ENCODE results near the gene CPED1. TPM values are rescaled to one million over a fixed set of nuclear protein-coding genes. Genes with fewer than 3 reads are reported as not detected.
"Not testable (repeated sequence)": the region's sequence is repeated elsewhere in the genome, so short reads cannot be mapped to it uniquely, and the experiment has no call there.

The CPED1 gene
- total RNA-seq, 2 donors from 2014 or later: 4.0 to 15.9 TPM

DNA sequence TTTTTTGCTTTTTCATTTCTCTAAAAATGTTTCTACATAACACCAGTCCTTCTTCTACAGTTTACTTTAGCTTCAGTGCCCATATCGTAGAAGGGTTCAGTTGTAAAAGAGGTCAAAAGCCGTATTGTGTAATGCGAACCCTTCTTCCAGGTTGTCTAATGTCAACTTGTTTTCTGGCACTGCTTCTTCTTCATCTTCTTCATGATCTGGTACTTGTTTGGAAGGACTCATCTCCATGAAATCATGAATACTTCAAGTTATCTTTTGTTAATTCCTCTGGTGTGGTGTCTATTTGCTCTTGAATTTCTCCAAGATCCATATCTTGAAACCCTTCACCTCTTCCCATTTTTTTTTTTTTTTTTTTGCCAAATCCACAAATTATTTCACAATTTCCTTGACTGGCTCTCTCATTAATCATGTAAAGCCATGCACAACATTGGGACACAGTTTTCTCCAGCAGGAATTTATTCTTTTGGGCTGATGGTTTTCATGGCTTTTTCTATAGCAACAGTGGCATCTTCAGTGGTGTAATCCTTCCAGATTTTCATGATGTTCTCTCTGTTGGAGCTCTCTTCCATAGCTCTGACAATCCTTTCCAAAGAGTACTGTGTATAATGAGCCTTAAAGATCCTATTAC, 85.1 kb downstream of the CPED1 start:
- DNase-seq: no peak
- no peaks in the 10 kb centered on the region for H3K36me3 ChIP-seq
- TF ChIP-seq, protein P1, sequence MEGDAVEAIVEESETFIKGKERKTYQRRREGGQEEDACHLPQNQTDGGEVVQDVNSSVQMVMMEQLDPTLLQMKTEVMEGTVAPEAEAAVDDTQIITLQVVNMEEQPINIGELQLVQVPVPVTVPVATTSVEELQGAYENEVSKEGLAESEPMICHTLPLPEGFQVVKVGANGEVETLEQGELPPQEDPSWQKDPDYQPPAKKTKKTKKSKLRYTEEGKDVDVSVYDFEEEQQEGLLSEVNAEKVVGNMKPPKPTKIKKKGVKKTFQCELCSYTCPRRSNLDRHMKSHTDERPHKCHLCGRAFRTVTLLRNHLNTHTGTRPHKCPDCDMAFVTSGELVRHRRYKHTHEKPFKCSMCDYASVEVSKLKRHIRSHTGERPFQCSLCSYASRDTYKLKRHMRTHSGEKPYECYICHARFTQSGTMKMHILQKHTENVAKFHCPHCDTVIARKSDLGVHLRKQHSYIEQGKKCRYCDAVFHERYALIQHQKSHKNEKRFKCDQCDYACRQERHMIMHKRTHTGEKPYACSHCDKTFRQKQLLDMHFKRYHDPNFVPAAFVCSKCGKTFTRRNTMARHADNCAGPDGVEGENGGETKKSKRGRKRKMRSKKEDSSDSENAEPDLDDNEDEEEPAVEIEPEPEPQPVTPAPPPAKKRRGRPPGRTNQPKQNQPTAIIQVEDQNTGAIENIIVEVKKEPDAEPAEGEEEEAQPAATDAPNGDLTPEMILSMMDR (IDR thresholded peaks at IDR 0.05): no peak
- no peak overlapping the region for H3K27ac ChIP-seq
- H3K4me3 ChIP-seq: no peak overlapping the region
- intact Hi-C loops (cut with DNase I): no loop called here
- H3K9ac ChIP-seq (ENCODE audit: low read depth in 2 of 2, low read length in 2 of 2): no peak overlapping the region
- no peaks in the 10 kb centered on the region for H3K27me3 ChIP-seq
- no peaks in the 10 kb centered on the region for H3K9me3 ChIP-seq
- no peaks in the 10 kb centered on the region for H3K4me1 ChIP-seq

DNA sequence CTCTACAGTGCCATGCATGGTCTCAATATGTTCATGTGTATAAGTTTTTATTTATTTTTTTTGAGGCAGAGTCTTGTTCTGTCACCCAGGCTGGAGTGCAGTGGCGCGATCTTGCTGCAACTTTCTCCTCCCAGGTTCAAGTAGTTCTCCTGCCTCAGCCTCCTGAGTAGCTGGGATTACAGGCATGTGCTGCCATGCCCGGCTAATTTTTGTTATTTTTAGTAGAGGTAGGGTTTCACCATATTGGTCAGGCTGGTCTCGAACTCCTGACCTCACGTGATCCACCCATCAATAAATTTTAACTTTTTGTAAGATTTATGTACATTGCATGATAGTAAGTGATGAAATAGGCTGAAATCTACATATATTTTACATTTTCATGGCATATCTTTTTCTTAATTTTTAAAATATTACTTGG, 86.9 kb downstream of the CPED1 start:
- H3K27me3 ChIP-seq; H3K4me3 ChIP-seq; H3K4me1 ChIP-seq; intact Hi-C loops (cut with DNase I); H3K36me3 ChIP-seq; H3K27ac ChIP-seq; DNase-seq; H3K9me3 ChIP-seq; H3K9ac ChIP-seq (ENCODE audit: low read depth in 2 of 2, low read length in 2 of 2): not testable (repeated sequence)

- intact Hi-C loops (cut with DNase I): no loop called here
- TF ChIP-seq, protein P1 (IDR thresholded peaks at IDR 0.05): no peak
- Histone ChIP-seq H3K36me3 (no peaks in the 10 kb centered on the region), H3K4me1 (no peaks in the 10 kb centered on the region), H3K27ac (no peak overlapping the region), H3K9me3 (no peaks in the 10 kb centered on the region), H3K9ac (ENCODE audit: low read depth in 2 of 2, low read length in 2 of 2) (no peak overlapping the region), H3K4me3 (no peak overlapping the region), H3K27me3 (no peaks in the 10 kb centered on the region)
- no peak for DNase-seq
These were observed 87.4 kb downstream of the CPED1 start for GRCh38 chr7:121075952-121076349.

GRCh38 chr7:121076350-121077164, 88.0 kb downstream of the CPED1 start:
- Histone ChIP-seq H3K9ac (ENCODE audit: low read depth in 2 of 2, low read length in 2 of 2) (no peak overlapping the region), H3K36me3 (no peaks in the 10 kb centered on the region), H3K4me3 (no peak overlapping the region), H3K27me3 (no peaks in the 10 kb centered on the region), H3K27ac (no peak overlapping the region), H3K9me3 (no peaks in the 10 kb centered on the region), H3K4me1 (no peaks in the 10 kb centered on the region)
- TF ChIP-seq, protein P1 (IDR thresholded peaks at IDR 0.05): no peak
- DNase-seq: no peak
- intact Hi-C loops (cut with DNase I): no loop called here

GRCh38 chr7:121077165-121077630, 88.7 kb downstream of the CPED1 start:
- Histone ChIP-seq H3K4me3 (no peak overlapping the region), H3K27me3 (no peaks in the 10 kb centered on the region), H3K27ac (no peak overlapping the region), H3K36me3 (no peaks in the 10 kb centered on the region), H3K4me1 (no peaks in the 10 kb centered on the region), H3K9me3 (no peaks in the 10 kb centered on the region), H3K9ac (ENCODE audit: low read depth in 2 of 2, low read length in 2 of 2) (no peak overlapping the region)
- TF ChIP-seq, protein P1 (IDR thresholded peaks at IDR 0.05): no peak
- intact Hi-C loops (cut with DNase I): no loop called here
- DNase-seq: no peak

Data from colonic mucosa (tissue), 4 donors.